NCI-H2107 treated with DMSO at 0.1 percent for 48 hours (cell line): ENCODE data around the gene SLC16A7.
"Not testable (repeated sequence)": the region's sequence is repeated elsewhere in the genome, so short reads cannot be mapped to it uniquely, and the experiment has no call there.

Experiments used
- DNase-seq: peaks from one replicate; lab custom pipeline; 2025; ENCODE audit not compliant: unreplicated experiment; lab: John Stamatoyannopoulos, UW

The SLC16A7 gene

GRCh38 chr12:59595883-59596540, at the start of gene SLC16A7:
SLC16A7 (plus strand) TSS chr12:59596029; CDS start chr12:59704802, 108,773 bp downstream.
- peak; percentile 90 for DNase-seq

- DNase-seq, result no peak
Observed at GRCh38 chr12:59548930-59549329, 46.9 kb upstream of the SLC16A7 start.

- no peak for DNase-seq
Observed at GRCh38 chr12:59559696-59560095, 36.1 kb upstream of the SLC16A7 start.

- DNase-seq, result no peak
Observed at GRCh38 chr12:59570145-59570544, 25.7 kb upstream of the SLC16A7 start.

- DNase-seq, result no peak
Observed at GRCh38 chr12:59574406-59574805, 21.4 kb upstream of the SLC16A7 start.

- no peak for DNase-seq
Observed at GRCh38 chr12:59575826-59576225, 20.0 kb upstream of the SLC16A7 start.

- DNase-seq, result no peak
Observed at GRCh38 chr12:59578254-59578653, 17.6 kb upstream of the SLC16A7 start.

GRCh38 chr12:59579631-59580030, 16.2 kb upstream of the SLC16A7 start:
- DNase-seq, result no peak

GRCh38 chr12:59580050-59580449, 15.8 kb upstream of the SLC16A7 start:
- no peak for DNase-seq

- DNase-seq, result no peak
Observed at GRCh38 chr12:59583003-59583712, 12.7 kb upstream of the SLC16A7 start.

- DNase-seq, result no peak
Observed at GRCh38 chr12:59587710-59588109, 8.1 kb upstream of the SLC16A7 start.

GRCh38 chr12:59593761-59594160, 2.1 kb upstream of the SLC16A7 start:
- no peak for DNase-seq

- DNase-seq, result no peak
Observed at GRCh38 chr12:59594943-59595500, 807 bp upstream of the SLC16A7 start.

GRCh38 chr12:59595565-59595882, 305 bp upstream of the SLC16A7 start:
- DNase-seq, result no peak

- DNase-seq, result peak; percentile 31
Observed at GRCh38 chr12:59597385-59597781, 1.6 kb downstream of the SLC16A7 start.

- DNase-seq, result no peak
Observed at GRCh38 chr12:59600171-59600570, 4.3 kb downstream of the SLC16A7 start.

- no peak for DNase-seq
Observed at GRCh38 chr12:59603754-59604153, 7.9 kb downstream of the SLC16A7 start.

- not testable (repeated sequence) for DNase-seq
Observed at GRCh38 chr12:59612823-59613434, 17.1 kb downstream of the SLC16A7 start.

GRCh38 chr12:59615392-59616165, 19.8 kb downstream of the SLC16A7 start:
- DNase-seq, result no peak

- no peak for DNase-seq
Observed at GRCh38 chr12:59619461-59620240, 23.8 kb downstream of the SLC16A7 start.

- DNase-seq, result no peak
Observed at GRCh38 chr12:59620326-59620725, 24.5 kb downstream of the SLC16A7 start.
